Right lobe of liver (tissue), 6 donors: Measurements from ENCODE around the gene ENTPD7. TPM values are rescaled to one million over a fixed set of nuclear protein-coding genes. Genes with fewer than 3 reads are reported as not detected.

ENCODE experiments used
- ATAC-seq, 4 donors: fragments of 200-7000 bp; cut with Tn5 transposase; one replicate each; pipeline ENCODE4 v1.9.1; 2020; ENCODE audit warnings: mild to moderate bottlenecking in 4 of 4, moderate library complexity in 4 of 4
- DNase-seq, 3 donors: peaks; one replicate each; pipeline ENCODE4 v3.0.0-alpha.2; 2020
- H3K27ac ChIP-seq, 3 donors: fragments of 200-600 bp; one replicate each; pipeline ENCODE4 v1.8.0; 2022
- H3K27me3 ChIP-seq, 2 donors: fragments of 200-600 bp; one replicate each; pipeline ENCODE4 v1.8.0; 2022
- H3K36me3 ChIP-seq, 4 donors: fragments of 200-600 bp; sonication (generic) in 1 of 4; one replicate each; pipeline versions ENCODE4 v1.5.1 to v1.8.0; 2017 to 2022; ENCODE audit warnings: control low read depth in 1 of 4
- H3K4me1 ChIP-seq, 4 donors: fragments of 200-600 bp; sonication (generic) in 1 of 4; one replicate each; pipeline versions ENCODE4 v1.5.1 to v1.8.0; 2017 to 2022; ENCODE audit warnings: control low read depth in 1 of 4
- H3K4me3 ChIP-seq, 3 donors: fragments of 200-600 bp; one replicate each; pipeline ENCODE4 v1.8.0; 2022
- H3K9me3 ChIP-seq, 4 donors: fragments of 200-600 bp; sonication (generic) in 1 of 4; one replicate each; pipeline versions ENCODE4 v1.5.1 to v1.8.0; 2017 to 2022; ENCODE audit warnings: control low read depth in 1 of 4
- POLR2A ChIP-seq: fragments of 450-650 bp; IDR thresholded peaks from one replicate; pipeline ENCODE4 v1.6.1; 2017; ENCODE audit warnings: antibody characterized with exemption, mild to moderate bottlenecking
- WGBS: methylation state at CpG from one replicate; pipeline ENCODE4 v1.1.6; 2018; ENCODE audit warnings: low coverage, low lambda C conversion rate; ENCODE audit not compliant: insufficient coverage; ENCODE audit errors: missing lambda C conversion rate; 5-methylcytosine and 5-hydroxymethylcytosine counted together
- intact Hi-C, 2 donors: fragments of 100-400 bp; cut with DNase I; formaldehyde crosslinking; loops; one replicate each; pipeline versions ENCODE4 v1.11.2 to v1.14.1; 2022
- total RNA-seq, 6 experiments: library from RNA; depleted of rRNA in 2 of 6; stranded (reverse); fragments of >200 nt in 2 of 6; fragmentation: NEBNext Ultra II Directional in 3 of 6; extraction: Animal tissue kit (Norgen Biotek cat#: 25700) in 3 of 6; gene quantifications; one replicate each; pipeline versions ENCODE4 v1.1.0 to v1.2.4, GENCODE V29; 2016 to 2023
- TF ChIP-seq, protein P1 (sequence below), 4 donors: fragments of 200-600 bp in 3 of 4; fragments of 450-650 bp in 1 of 4; IDR thresholded peaks; one replicate each; pipeline versions ENCODE4 v1.5.1 to v1.8.0; 2016 to 2022; ENCODE audit warnings: antibody characterized with exemption in 4 of 4, mild to moderate bottlenecking in 2 of 4
- donor health status: DM: no; HTN: yes; CAD: no.
- donor health status: DM: no; HTN: no; CAD: no.
- donor health status: DM: no; HTN: no; CAD: no.
- donor health status: DM: no; HTN: yes; CAD: no.
- donor health status: DM: no; HTN: yes; CAD: no.

ENTPD7 gene
- total RNA-seq, 6 experiments from 2014 or later, result 7.5 to 16.5 (median 10.8) TPM

DNA sequence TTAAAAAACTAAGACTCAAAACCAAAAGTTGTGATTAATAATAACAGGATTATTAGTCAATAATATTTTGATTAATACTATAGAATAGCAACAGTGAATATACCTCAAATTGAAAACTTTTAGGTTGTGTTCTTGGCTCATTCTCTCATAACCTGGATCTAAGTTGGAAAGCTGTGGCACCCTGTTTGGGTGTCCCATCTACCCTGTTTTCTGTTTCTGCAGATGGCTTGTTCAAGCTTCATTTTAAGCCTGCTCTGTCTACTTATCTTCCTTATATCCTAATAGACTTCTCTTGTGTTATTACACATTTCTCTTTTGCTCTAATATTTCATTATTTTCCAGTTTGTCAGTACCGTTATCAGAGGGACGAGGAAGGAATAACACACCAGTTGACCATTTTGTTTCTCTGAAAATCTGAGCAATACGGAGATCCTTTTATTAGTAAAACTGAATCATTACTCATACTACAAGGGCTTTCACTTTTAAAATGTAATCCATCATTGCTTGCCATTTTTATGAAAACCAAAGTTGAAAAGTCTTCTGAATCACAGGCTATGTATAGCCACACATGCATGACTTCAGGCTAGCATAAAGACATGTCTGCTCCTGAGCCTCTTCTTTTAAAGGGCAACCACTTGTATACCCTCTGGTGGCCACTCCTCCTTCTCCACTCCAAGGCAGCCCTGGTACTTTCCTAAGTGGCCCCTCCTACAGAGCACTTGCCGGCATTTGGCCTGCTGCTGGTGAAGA lies 50.3 kb downstream of the ENTPD7 start:
- intact Hi-C loops, result loop anchor here in 1 of 2 donors (10.0 kb wide), 1 partner anchor 85 kb away; the partner anchor contains the start of gene SLC25A28

DNA sequence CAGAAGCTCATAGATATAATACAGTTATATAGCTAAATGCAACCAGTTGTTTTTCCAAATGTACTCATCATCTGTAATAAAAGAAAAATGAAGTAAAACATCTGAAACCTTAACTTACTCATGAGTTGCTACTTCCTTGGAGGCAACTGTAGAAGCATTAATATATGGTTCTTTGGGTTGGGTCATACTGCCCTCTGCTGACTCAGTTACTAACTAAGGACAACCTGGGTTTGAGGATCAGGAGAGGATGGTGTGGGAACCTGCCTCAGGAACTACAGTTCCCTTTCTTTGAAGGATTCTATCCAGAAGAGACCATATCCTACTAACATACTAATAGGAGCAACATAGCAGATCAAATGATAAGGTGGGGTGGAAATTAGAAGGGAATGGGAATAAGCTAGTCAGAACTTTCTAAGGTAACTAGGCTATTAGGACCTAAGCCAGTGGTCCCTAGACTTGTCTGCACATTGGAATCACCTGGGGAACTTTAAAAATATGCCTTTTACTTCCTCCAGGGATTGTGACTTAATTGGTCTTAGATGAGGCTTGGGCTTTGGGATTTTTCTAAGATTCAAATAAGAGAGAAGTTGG lies 51.9 kb downstream of the ENTPD7 start:
- intact Hi-C loops, result loop anchor here in 1 of 2 donors (10.0 kb wide), 1 partner anchor 86 kb away; the partner anchor contains the start of gene SLC25A28
- H3K4me3 ChIP-seq, result no peak overlapping the region
- no peaks in the 10 kb centered on the region for H3K27me3 ChIP-seq
- H3K27ac ChIP-seq, result no peak overlapping the region
- H3K36me3 ChIP-seq, result peaks cover 0 to 45% (median 11%) of the 10 kb centered on the region in 4 donors
- H3K9me3 ChIP-seq, result no peaks in the 10 kb centered on the region
- ATAC-seq, result peak; percentile 77 to 91 (median 85)
- no peaks in the 10 kb centered on the region for H3K4me1 ChIP-seq
- DNase-seq, result no peak
- TF ChIP-seq POLR2A, result no peak
- TF ChIP-seq, protein P1, sequence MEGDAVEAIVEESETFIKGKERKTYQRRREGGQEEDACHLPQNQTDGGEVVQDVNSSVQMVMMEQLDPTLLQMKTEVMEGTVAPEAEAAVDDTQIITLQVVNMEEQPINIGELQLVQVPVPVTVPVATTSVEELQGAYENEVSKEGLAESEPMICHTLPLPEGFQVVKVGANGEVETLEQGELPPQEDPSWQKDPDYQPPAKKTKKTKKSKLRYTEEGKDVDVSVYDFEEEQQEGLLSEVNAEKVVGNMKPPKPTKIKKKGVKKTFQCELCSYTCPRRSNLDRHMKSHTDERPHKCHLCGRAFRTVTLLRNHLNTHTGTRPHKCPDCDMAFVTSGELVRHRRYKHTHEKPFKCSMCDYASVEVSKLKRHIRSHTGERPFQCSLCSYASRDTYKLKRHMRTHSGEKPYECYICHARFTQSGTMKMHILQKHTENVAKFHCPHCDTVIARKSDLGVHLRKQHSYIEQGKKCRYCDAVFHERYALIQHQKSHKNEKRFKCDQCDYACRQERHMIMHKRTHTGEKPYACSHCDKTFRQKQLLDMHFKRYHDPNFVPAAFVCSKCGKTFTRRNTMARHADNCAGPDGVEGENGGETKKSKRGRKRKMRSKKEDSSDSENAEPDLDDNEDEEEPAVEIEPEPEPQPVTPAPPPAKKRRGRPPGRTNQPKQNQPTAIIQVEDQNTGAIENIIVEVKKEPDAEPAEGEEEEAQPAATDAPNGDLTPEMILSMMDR (IDR thresholded peaks at IDR 0.05), result peak; percentile 50 to 68 (median 54)

More for the DNA sequence above, 50.3 kb downstream of the ENTPD7 start:
- 65% methylated on average over 4 of the region's 4 CpGs for whole genome bisulfite sequencing
- no peak for TF ChIP-seq POLR2A
- TF ChIP-seq, protein P1 (IDR thresholded peaks at IDR 0.05), result no peak
- Histone ChIP-seq H3K9me3 (no peaks in the 10 kb centered on the region), H3K36me3 (peaks cover 0 to 33% (median 12%) of the 10 kb centered on the region in 4 donors), H3K4me3 (no peak overlapping the region), H3K27me3 (no peaks in the 10 kb centered on the region), H3K27ac (no peak overlapping the region), H3K4me1 (no peaks in the 10 kb centered on the region)
- DNase-seq, result no peak
- ATAC-seq, result no peak

DNA sequence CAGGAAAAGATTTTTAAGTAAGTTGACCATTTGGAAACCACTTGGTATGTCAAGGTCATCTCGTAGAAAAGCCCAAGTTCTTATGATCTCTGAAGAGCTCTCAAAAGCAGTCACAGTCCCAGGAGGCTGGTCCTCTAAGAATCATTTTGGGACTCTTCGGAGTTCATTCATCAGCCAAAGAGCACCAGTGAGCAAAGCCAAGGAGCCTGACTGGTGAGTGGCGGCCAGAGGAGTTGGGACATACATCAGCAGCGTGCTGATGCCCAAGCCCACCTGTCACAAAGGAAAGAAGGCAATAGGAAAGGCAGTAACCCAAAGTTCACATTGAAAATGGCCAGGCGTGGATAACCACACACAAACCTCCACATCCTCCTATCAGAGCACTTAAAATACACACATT lies 55.1 kb downstream of the ENTPD7 start:
- 84% methylated on average over 5 of the region's 5 CpGs for WGBS
- intact Hi-C loops, result loop anchor here in 1 of 2 donors (10.0 kb wide), 1 partner anchor 90 kb away; the partner anchor contains the start of gene SLC25A28

DNA sequence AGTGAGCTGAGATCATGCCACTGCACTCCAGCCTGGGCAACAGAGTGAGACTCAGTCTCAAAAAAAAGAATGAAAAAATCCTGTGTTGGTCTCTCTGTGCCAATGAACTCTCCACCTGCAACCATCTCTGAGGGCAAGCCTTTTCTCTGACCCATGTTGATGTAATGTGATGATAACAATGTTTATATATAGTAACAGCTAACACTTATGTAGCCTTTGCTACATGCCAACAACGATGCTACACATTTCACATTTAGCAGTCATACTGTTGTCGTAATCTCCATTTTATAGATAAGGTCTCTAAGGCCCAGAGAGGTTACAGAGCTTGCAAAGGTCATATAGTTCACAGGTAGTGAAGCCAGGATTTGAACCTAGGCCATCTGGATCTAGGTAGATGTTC lies 61.1 kb downstream of the ENTPD7 start:
- ATAC-seq (no peak), DNase-seq (no peak)
- Histone ChIP-seq H3K4me1 (no peaks in the 10 kb centered on the region), H3K9me3 (no peaks in the 10 kb centered on the region), H3K27me3 (no peaks in the 10 kb centered on the region), H3K36me3 (peaks cover 0 to 92% (median 22%) of the 10 kb centered on the region in 4 donors), H3K4me3 (no peak overlapping the region), H3K27ac (no peak overlapping the region)
- WGBS, result 67% methylated on average over 2 of the region's 2 CpGs
- intact Hi-C loops, result no loop called here
- TF ChIP-seq, protein P1 (IDR thresholded peaks at IDR 0.05), result no peak
- TF ChIP-seq POLR2A, result no peak

More for the DNA sequence above, 55.1 kb downstream of the ENTPD7 start:
- Histone ChIP-seq H3K27ac (no peak overlapping the region), H3K36me3 (peaks cover 0 to 65% (median 18%) of the 10 kb centered on the region in 4 donors), H3K27me3 (no peaks in the 10 kb centered on the region), H3K4me3 (no peak overlapping the region), H3K9me3 (no peaks in the 10 kb centered on the region), H3K4me1 (no peaks in the 10 kb centered on the region)
- TF ChIP-seq, protein P1 (IDR thresholded peaks at IDR 0.05), result no peak
- TF ChIP-seq POLR2A, result no peak
- no peak for DNase-seq
- no peak for ATAC-seq
